ENCODE data around the gene NEO1.

GRCh38 chr15:73134196-73134595, 81.9 kb downstream of the NEO1 start:
- no peak for TF ChIP-seq CTCF (IDR thresholded peaks at IDR 0.05)
- no peak for TF ChIP-seq EP300 (IDR thresholded peaks at IDR 0.05)
